Brain (organoid and tissue), 1 donor: ENCODE data around the gene USP17L28. TPM values are rescaled to one million over a fixed set of nuclear protein-coding genes. Genes with fewer than 3 reads are reported as not detected.

ENCODE experiments used
- polyA plus RNA-seq: library from polyadenylated mRNA; stranded (reverse); fragments of 350-450 nt; fragmentation: Illumina TruSeq; extraction: RNeasy Lipid Tissue Mini Kit (QIAGEN cat#74804); gene quantifications from one replicate; pipeline ENCODE4 v1.2.3, GENCODE V29; 2015; ENCODE audit warnings: low read depth, low replicate concordance; ENCODE audit not compliant: insufficient read depth

USP17L28 gene
- polyA plus RNA-seq, 1 donor from 2014 or later, result not detected

Other genes starting within 250 kb of the USP17L28 start
- gene FAM90A26, start 178.5 kb upstream of the USP17L28 start, polyA plus RNA-seq, result not detected
- gene USP17L10, start 138.2 kb upstream of the USP17L28 start, polyA plus RNA-seq, result not detected
- gene USP17L11, start 133.5 kb upstream of the USP17L28 start, polyA plus RNA-seq, result not detected
- not detected for gene USP17L12, start 128.7 kb upstream of the USP17L28 start, polyA plus RNA-seq
- gene USP17L13, start 124.0 kb upstream of the USP17L28 start, polyA plus RNA-seq, result not detected
- gene USP17L15, start 114.5 kb upstream of the USP17L28 start, polyA plus RNA-seq, result not detected
- not detected for gene USP17L17, start 105.0 kb upstream of the USP17L28 start, polyA plus RNA-seq
- gene USP17L18, start 100.3 kb upstream of the USP17L28 start, polyA plus RNA-seq, result not detected
- not detected for gene USP17L19, start 95.5 kb upstream of the USP17L28 start, polyA plus RNA-seq
- gene USP17L20, start 90.8 kb upstream of the USP17L28 start, polyA plus RNA-seq, result not detected
- gene USP17L21, start 86.0 kb upstream of the USP17L28 start, polyA plus RNA-seq, result not detected
- gene USP17L22, start 81.3 kb upstream of the USP17L28 start, polyA plus RNA-seq, result not detected
- not detected for gene USP17L24, start 23.7 kb upstream of the USP17L28 start, polyA plus RNA-seq
- not detected for gene USP17L25, start 19.0 kb upstream of the USP17L28 start, polyA plus RNA-seq
- gene USP17L26, start 14.2 kb upstream of the USP17L28 start, polyA plus RNA-seq, result not detected
- gene USP17L5, start 9.5 kb upstream of the USP17L28 start, polyA plus RNA-seq, result not detected
- not detected for gene USP17L27, start 4.7 kb upstream of the USP17L28 start, polyA plus RNA-seq
- gene USP17L29, start 4.7 kb downstream of the USP17L28 start, polyA plus RNA-seq, result not detected
- not detected for gene USP17L30, start 14.2 kb downstream of the USP17L28 start, polyA plus RNA-seq
- gene DEFB131A, start 95.5 kb downstream of the USP17L28 start, polyA plus RNA-seq, result not detected